Esophagus muscularis mucosa (tissue), 3 donors: Measurements from ENCODE around the gene THBS3.

Experiments
- POLR2A ChIP-seq: fragments of 450-650 bp; IDR thresholded peaks from one replicate; pipeline ENCODE4 v1.6.1; 2017; ENCODE audit warnings: antibody characterized with exemption, moderate library complexity, mild to moderate bottlenecking, low read depth
- POLR2AphosphoS5 ChIP-seq, 2 donors: sonication (generic); formaldehyde crosslinking; IDR thresholded peaks; one replicate each; pipeline ENCODE4 v1.6.1; 2017; ENCODE audit warnings: antibody characterized with exemption in 2 of 2
- TF ChIP-seq, protein P1 (sequence below), 3 experiments: fragments of 200-600 bp in 2 of 3; fragments of 450-650 bp in 1 of 3; sonication (generic) in 2 of 3; IDR thresholded peaks; one replicate each; pipeline ENCODE4 v1.5.1; 2017 to 2019; ENCODE audit warnings: antibody characterized with exemption in 3 of 3, mild to moderate bottlenecking in 2 of 3, moderate library complexity in 1 of 3

DNA sequence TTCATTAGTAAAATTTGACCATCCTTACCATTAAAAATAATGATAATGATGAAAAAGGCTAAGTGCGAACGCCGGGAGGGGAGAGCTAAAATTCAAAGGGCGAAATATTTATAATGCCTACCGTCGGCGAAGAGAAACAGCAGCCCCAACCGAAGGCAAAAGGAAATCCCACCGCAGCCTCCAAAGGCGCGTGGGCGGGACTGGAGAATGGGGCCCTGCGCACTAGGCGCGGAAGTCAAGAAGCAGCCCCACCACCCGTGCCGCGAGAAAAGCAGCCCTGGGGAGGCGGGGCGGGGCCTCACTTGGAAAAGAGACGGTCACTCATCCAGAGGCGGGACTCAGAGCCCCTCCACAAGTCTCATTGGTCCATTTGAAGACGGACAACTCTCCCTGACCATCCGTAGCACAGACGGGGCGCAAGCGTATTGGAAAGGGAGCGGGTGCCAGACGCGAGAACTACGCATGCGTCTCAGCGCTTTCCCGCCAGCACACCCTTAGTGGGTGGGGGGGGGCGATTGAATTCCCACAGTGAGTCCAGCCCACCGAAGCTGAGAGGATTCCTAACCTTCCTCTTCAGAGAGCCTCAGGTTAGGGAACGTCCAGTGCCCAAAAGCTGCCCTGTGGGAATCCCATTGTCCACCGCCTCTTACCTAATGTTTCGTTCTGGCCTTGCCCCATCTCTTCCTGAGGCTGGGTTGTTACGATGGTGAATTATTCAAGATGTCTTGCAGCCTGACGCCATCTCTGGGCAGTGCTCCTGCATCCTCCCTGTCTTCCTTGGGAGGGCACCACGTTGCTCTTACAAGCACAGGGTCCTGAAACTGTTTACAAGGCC is 19.8 kb upstream of the THBS3 start:
- TF ChIP-seq, protein P1, sequence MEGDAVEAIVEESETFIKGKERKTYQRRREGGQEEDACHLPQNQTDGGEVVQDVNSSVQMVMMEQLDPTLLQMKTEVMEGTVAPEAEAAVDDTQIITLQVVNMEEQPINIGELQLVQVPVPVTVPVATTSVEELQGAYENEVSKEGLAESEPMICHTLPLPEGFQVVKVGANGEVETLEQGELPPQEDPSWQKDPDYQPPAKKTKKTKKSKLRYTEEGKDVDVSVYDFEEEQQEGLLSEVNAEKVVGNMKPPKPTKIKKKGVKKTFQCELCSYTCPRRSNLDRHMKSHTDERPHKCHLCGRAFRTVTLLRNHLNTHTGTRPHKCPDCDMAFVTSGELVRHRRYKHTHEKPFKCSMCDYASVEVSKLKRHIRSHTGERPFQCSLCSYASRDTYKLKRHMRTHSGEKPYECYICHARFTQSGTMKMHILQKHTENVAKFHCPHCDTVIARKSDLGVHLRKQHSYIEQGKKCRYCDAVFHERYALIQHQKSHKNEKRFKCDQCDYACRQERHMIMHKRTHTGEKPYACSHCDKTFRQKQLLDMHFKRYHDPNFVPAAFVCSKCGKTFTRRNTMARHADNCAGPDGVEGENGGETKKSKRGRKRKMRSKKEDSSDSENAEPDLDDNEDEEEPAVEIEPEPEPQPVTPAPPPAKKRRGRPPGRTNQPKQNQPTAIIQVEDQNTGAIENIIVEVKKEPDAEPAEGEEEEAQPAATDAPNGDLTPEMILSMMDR (IDR thresholded peaks at IDR 0.05): no peak
- TF ChIP-seq POLR2AphosphoS5 (IDR thresholded peaks at IDR 0.05): peak; percentile 91 to 93
- TF ChIP-seq POLR2A: peak; percentile 51
